Measurements from ENCODE around the gene EHD4.

DNA sequence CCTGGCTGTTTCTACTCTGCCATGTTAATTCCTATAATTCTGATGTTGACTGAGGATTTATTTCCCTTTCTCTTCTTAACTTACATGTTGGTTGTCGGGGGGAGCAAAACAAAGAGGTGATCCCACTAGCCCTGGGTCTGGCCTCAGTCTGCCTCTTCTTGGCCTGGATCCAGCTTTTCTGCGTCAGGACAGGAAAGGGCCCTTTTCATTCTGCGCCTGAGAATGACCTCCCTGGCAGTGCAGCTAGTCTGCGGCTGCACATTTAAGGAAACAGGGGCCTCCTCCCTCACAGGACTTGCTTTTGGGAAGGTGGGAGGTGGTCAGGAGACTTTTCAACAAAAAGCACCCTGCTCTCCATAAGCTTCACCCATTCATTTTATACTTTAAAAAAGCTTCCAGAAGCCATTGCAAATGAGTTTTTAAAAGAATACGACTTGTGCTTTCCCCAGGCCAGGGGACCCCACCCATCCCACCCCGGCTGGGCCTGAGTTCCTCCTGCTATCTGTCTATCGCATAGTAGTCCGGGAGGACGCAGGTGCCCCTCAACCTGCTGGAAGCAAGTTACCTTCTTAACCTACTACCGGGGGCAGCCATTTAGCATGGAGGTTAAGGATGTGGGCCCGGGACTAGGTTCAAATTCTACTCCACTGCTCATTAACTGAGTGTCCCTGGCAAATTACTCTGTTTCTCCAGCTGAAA is 21.3 kb upstream of the EHD4 start:
- TF ChIP-seq, protein P1, sequence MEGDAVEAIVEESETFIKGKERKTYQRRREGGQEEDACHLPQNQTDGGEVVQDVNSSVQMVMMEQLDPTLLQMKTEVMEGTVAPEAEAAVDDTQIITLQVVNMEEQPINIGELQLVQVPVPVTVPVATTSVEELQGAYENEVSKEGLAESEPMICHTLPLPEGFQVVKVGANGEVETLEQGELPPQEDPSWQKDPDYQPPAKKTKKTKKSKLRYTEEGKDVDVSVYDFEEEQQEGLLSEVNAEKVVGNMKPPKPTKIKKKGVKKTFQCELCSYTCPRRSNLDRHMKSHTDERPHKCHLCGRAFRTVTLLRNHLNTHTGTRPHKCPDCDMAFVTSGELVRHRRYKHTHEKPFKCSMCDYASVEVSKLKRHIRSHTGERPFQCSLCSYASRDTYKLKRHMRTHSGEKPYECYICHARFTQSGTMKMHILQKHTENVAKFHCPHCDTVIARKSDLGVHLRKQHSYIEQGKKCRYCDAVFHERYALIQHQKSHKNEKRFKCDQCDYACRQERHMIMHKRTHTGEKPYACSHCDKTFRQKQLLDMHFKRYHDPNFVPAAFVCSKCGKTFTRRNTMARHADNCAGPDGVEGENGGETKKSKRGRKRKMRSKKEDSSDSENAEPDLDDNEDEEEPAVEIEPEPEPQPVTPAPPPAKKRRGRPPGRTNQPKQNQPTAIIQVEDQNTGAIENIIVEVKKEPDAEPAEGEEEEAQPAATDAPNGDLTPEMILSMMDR (IDR thresholded peaks at IDR 0.05): no peak
- TF ChIP-seq POLR2A (IDR thresholded peaks at IDR 0.05): no peak
- no peak for TF ChIP-seq POLR2AphosphoS5 (IDR thresholded peaks at IDR 0.05)
